Duodenal mucosa (tissue), 2 donors: ENCODE measurements around the gene SELENOM.

ENCODE experiments used
- H3K27ac ChIP-seq: one replicate; pipeline ENCODE4 v1.7.0; 2013; ENCODE audit warnings: low read depth, low read length
- H3K27me3 ChIP-seq, 2 donors: one replicate each; pipeline ENCODE4 v1.7.0; 2013; ENCODE audit warnings: low read length in 2 of 2, control low read depth in 1 of 2; ENCODE audit not compliant: insufficient read depth in 2 of 2, control insufficient read depth in 1 of 2
- H3K36me3 ChIP-seq, 2 donors: one replicate each; pipeline ENCODE4 v1.7.0; 2013; ENCODE audit warnings: low read length in 2 of 2, control low read depth in 1 of 2; ENCODE audit not compliant: insufficient read depth in 2 of 2, control insufficient read depth in 1 of 2
- H3K4me1 ChIP-seq, 2 donors: one replicate each; pipeline ENCODE4 v1.7.0; 2013; ENCODE audit warnings: low read length in 2 of 2, control low read depth in 1 of 2; ENCODE audit not compliant: insufficient read depth in 2 of 2, control insufficient read depth in 1 of 2
- H3K4me3 ChIP-seq, 2 donors: one replicate each; pipeline ENCODE4 v1.7.0; 2013; ENCODE audit warnings: low read length in 2 of 2, low read depth in 1 of 2
- H3K9ac ChIP-seq, 2 donors: one replicate each; pipeline ENCODE4 v1.7.0; 2013; ENCODE audit warnings: low read length in 2 of 2, low read depth in 1 of 2
- H3K9me3 ChIP-seq, 2 donors: one replicate each; pipeline ENCODE4 v1.7.0; 2013; ENCODE audit warnings: low read length in 2 of 2, control low read depth in 1 of 2; ENCODE audit not compliant: control insufficient read depth in 1 of 2

SELENOM gene

DNA sequence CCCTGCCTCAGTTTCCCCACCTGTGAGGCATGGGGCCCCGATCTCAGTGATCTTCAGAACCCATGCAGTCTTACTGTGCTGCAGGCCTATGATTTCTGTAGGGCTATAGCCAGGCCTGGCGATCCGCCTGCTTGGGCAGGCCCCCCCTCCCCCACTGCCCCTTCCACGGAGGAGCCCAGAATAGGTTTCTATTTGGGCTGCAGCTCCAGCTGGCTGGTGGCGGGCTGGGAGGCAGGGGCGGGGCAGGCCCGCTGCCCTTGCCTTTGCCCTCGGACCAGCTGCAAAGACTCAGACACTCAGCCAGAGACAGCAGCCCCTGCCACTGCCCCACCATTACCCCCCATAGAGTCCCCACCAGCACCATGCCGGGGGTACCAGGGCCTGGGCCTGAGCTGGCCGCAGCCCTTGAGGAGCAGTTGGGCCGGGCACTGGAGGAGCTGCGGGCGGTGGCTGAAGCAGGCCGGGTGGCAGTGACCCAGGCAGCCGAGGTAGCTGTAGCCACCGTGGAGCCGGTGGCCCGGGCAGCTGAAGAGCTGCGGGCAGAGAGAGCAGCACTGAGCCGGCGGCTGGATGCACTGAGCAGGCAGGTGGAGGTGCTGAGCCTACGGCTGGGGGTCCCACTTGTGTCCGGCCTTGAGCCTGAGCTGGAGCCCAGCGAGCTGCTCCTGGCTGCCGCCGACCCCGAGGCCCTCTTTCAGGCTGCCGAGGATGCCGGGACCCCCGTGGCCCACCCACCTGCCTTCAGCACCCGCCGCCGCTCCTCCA lies 14.1 kb downstream of the SELENOM start:
- H3K9me3 ChIP-seq: no peaks in the 10 kb centered on the region
- no peak overlapping the region for H3K9ac ChIP-seq
- peaks cover 32 to 82% of the 10 kb centered on the region in 2 donors for H3K36me3 ChIP-seq
- no peak overlapping the region for H3K4me3 ChIP-seq
- peaks cover 6 to 14% of the 10 kb centered on the region in 2 donors for H3K4me1 ChIP-seq
- no peaks in the 10 kb centered on the region for H3K27me3 ChIP-seq
- no peak overlapping the region for H3K27ac ChIP-seq

DNA sequence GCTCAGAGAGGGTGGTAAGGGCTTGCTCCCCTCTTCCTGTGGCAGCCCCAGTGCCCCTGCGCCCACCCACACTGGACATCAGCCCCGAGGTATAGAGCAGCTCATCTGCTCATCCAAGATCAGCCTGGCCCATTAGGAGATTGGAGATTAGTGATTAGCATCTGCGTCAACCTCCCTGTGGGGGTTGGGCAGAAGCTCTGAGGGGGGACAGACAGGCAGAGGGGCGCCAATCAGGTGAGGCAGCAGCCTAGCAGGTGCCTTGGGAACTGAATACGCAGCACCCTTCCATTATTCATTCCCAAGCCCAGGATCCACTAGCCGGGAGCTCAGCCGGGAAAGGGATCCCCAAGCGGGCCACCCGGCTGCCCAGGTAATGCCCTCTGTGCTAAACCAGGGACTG lies 15.2 kb downstream of the SELENOM start:
- Histone ChIP-seq H3K36me3 (peaks cover 34 to 86% of the 10 kb centered on the region in 2 donors), H3K9me3 (no peaks in the 10 kb centered on the region), H3K4me3 (no peak overlapping the region), H3K27ac (no peak overlapping the region), H3K27me3 (no peaks in the 10 kb centered on the region), H3K9ac (no peak overlapping the region), H3K4me1 (peaks cover 0 to 8% of the 10 kb centered on the region in 2 donors)

DNA sequence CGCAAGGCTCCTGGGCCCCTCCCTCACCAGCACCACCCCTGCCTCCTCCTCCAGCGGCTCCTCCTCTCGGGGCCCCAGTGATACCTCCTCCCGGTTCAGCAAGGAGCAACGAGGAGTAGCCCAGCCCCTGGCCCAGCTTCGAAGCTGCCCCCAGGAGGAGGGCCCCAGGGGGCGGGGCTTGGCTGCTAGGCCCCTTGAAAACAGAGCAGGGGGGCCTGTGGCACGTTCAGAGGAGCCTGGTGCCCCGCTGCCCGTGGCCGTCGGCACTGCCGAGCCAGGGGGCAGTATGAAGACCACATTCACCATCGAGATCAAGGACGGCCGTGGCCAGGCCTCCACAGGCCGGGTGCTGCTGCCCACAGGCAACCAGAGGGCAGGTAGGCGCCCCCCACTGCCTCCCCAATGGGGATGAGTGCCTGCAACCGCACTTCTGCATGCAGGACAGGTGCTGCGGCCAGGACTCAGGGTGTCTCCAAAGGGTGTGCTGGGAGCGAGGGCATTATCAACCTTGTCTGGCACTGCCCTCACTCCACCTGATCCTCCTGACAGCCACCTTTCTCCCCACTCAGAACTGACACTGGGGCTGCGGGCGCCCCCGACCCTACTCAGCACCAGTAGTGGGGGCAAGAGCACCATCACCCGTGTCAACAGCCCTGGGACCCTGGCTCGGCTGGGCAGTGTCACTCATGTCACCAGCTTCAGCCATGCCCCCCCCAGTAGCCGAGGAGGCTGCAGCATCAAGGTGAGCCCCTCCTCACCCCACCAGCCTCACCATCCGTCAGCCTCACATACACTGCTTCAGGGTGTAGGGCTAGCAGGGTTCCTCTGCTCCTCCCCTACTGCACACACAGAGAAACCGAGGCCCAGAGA lies 16.0 kb downstream of the SELENOM start:
- Histone ChIP-seq H3K4me1 (peaks cover 3 to 8% of the 10 kb centered on the region in 2 donors), H3K27me3 (no peaks in the 10 kb centered on the region), H3K4me3 (no peak overlapping the region), H3K36me3 (peaks cover 30 to 78% of the 10 kb centered on the region in 2 donors), H3K9me3 (no peaks in the 10 kb centered on the region), H3K9ac (peak overlapping the region in 1 of 2 donors; percentile 6), H3K27ac (peak overlapping the region; percentile 27)

DNA sequence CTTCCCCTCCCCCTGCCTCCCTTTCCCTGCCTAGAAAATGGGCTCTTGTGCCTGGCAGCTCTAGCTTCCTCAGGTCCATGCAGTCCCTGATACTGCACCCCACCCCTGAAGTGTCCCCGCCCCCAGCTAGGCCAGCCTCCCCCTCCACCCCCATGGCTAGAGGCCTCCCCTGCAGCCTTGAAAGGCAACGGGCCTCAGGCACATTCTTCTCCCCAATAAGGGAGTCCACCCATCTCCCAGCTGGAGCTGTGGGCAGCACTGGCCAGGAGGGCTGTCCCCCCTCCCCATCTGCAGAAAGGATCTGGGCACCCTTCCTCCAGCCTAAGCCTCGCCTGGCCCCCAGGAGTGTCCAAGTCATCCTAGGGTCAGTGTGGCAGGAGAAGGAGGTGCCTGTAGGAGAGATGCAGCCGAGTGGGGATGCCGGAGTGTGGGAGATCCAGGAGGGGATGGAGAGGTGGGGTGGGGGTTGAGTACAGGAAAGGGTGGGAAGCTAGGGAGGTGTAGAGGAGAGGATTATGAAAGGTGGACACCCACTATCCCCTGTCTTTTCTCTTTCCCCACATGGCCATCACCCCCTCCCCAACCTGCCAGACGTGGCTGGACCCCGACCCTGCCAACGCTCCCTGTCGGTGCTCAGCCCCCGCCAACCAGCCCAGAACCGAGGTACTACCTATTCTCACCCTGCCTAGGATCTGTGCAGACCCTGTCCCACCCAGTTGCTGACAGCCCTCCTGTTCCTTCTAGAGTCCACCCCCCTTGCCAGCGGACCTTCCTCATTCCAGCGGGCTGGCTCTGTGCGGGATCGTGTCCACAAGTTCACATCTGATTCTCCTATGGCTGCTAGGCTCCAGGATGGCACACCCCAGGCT lies 16.9 kb downstream of the SELENOM start:
- H3K36me3 ChIP-seq: peaks cover 23 to 69% of the 10 kb centered on the region in 2 donors
- H3K4me3 ChIP-seq: no peak overlapping the region
- H3K27me3 ChIP-seq: no peaks in the 10 kb centered on the region
- no peaks in the 10 kb centered on the region for H3K9me3 ChIP-seq
- H3K4me1 ChIP-seq: peaks cover 12 to 17% of the 10 kb centered on the region in 2 donors
- no peak overlapping the region for H3K9ac ChIP-seq
- no peak overlapping the region for H3K27ac ChIP-seq

DNA sequence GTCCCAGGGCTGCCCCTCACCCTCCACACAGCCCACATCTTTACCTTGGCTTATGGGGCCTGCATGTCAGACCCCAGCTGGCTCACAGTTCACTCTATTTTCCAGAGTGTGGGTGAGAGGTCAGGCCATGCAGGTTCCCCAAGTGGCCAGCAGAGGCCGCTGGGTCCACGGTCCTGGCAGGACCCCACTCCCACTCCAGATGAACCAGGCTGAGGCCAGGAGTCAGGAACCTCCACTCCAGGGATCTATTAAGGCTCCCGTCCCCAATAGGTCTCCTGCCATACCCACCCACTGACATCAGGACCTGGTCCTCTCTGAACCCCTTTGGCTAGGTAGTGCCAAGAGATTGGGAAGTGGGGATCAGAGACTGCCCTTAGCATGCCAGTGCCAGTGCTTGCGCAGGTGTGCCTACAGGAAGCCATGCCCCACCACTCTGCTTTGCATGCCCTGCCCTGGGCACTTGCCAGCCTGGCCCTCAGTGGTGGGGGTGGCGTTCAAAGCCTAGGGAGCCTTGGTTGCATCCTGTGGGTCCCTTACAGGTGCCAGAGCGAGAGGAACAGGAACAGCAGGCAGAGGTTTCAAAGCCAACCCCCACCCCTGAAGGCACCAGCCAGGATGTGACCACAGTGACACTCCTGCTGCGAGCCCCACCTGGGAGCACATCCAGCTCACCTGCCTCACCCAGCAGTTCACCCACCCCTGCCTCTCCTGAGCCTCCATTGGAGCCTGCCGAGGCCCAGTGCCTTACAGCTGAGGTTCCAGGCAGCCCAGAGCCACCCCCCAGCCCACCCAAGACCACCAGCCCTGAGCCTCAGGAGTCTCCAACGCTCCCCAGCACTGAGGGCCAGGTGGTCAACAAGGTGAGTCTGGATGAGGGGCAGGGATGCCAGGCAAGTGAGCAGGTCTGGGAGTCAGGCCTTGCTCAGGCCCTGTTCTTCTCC lies 17.9 kb downstream of the SELENOM start:
- H3K36me3 ChIP-seq: peaks cover 19 to 59% of the 10 kb centered on the region in 2 donors
- peaks cover 15 to 19% of the 10 kb centered on the region in 2 donors for H3K4me1 ChIP-seq
- H3K27me3 ChIP-seq: no peaks in the 10 kb centered on the region
- H3K9me3 ChIP-seq: no peaks in the 10 kb centered on the region
- H3K27ac ChIP-seq: peak overlapping the region; percentile 15
- H3K4me3 ChIP-seq: no peak overlapping the region
- no peak overlapping the region for H3K9ac ChIP-seq

DNA sequence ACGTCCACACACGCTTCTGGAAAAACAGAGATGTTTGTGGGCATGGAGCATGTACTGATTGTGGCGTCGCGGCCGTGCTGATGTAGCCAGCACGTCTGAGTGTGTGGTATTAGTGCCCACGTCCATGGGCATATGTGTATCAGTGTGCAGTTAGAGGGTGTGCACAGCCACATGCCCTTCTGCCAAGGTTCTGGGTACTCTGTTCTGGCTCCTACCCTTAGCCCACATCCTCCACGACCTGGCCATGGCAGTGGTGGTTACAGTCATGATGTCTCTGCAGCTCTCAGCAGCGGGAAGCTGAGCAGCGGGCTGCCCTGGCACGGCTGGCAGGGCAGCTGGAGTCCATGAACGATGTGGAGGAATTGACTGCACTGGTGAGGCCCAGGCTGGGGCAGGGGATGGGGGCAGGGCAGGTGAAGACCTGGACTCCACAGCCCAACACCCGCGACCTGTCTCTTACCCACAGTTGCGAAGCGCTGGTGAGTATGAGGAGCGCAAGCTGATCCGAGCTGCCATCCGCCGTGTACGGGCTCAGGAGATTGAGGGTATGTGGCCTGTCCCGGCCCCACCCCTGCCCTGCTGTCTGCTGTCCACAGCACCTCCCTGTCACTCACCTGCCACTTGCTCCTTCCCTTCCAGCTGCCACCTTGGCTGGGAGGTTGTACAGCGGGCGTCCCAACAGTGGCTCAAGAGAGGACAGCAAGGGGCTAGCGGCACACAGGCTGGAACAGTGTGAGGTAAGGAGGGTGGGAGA lies 19.0 kb downstream of the SELENOM start:
- Histone ChIP-seq H3K9me3 (no peaks in the 10 kb centered on the region), H3K4me3 (no peak overlapping the region), H3K36me3 (peaks cover 19 to 56% of the 10 kb centered on the region in 2 donors), H3K9ac (no peak overlapping the region), H3K27me3 (no peaks in the 10 kb centered on the region), H3K27ac (peak overlapping the region; percentile 33), H3K4me1 (peaks cover 25 to 29% of the 10 kb centered on the region in 2 donors)

DNA sequence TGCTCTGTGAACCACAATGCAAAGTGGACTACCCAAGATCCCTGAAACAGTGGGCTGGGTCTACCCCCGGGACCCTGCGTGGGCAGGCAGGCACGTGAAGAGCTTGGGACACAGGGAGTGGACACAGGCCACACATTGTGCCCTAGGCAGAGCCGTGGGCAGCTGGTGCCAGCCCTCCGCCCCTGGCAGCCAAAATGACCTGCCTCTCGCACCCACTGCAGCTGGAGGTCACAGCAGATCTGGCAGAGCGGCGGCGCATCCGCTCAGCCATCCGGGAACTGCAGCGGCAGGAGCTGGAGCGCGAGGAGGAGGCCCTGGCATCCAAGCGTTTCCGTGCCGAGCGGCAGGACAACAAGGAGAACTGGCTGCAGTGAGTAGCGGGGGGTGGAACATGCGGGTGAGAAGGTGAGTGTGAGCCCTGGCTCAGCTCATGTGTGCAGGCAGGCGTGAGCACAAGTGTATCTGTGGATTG lies 19.6 kb downstream of the SELENOM start:
- H3K9ac ChIP-seq: no peak overlapping the region
- H3K27ac ChIP-seq: no peak overlapping the region
- H3K27me3 ChIP-seq: no peaks in the 10 kb centered on the region
- H3K36me3 ChIP-seq: peaks cover 19 to 53% of the 10 kb centered on the region in 2 donors
- H3K4me1 ChIP-seq: peaks cover 31 to 36% of the 10 kb centered on the region in 2 donors
- no peak overlapping the region for H3K4me3 ChIP-seq
- no peaks in the 10 kb centered on the region for H3K9me3 ChIP-seq

DNA sequence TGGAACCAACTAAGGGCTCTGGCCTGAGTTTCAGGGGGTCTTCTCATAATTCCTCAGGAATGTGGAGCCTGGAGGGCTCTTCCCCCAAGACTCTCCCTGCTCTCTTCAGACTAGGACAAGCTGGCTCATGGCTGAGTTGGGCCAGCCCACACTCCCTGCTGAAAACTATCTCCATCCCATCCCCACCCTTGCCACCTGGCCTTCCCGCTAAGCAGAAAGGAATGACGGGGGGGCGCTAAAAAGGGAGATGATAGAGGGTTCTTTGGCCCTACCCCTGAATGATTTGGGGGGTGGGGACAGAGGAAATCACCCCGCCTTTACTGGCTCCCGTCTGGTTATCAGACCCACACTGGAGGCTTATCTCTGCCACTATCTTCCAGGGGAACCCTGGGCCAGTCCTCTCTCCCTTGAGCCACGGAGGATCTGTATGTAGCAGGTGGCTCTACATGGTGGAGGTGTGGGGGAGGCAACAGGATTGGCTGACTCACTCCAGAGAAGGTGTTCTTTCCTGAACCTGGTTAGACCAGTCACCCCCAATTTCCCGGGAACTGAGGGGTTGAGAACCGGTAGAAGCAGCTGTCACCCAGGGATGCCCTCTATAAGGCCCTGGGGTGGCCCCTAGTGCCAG lies 20.6 kb downstream of the SELENOM start:
- H3K9ac ChIP-seq: no peak overlapping the region
- peaks cover 13 to 44% of the 10 kb centered on the region in 2 donors for H3K36me3 ChIP-seq
- H3K27me3 ChIP-seq: no peaks in the 10 kb centered on the region
- H3K27ac ChIP-seq: no peak overlapping the region
- H3K4me1 ChIP-seq: peaks cover 41 to 44% of the 10 kb centered on the region in 2 donors
- no peaks in the 10 kb centered on the region for H3K9me3 ChIP-seq
- no peak overlapping the region for H3K4me3 ChIP-seq
